GM23248 (cell line): ENCODE data around the gene ALPL.

ENCODE experiments used
- EZH2 ChIP-seq: fragments of 200-600 bp; sonication (generic); IDR thresholded peaks from 2 replicates; pipeline ENCODE4 v1.6.1; 2018; ENCODE audit warnings: antibody characterized with exemption, mild to moderate bottlenecking; ENCODE audit not compliant: insufficient read depth, poor library complexity, severe bottlenecking
- EZH2phosphoT487 ChIP-seq: fragments of 200-600 bp; sonication (generic); IDR thresholded peaks from 2 replicates; pipeline ENCODE4 v1.6.1; 2018; ENCODE audit warnings: antibody characterized with exemption, moderate library complexity, mild to moderate bottlenecking, low read depth; ENCODE audit not compliant: insufficient read depth

- no peak for TF ChIP-seq EZH2
- TF ChIP-seq EZH2phosphoT487: no peak
Observed at GRCh38 chr1:21614419-21615115, 105.3 kb downstream of the ALPL start.
